ENCODE data around the gene HAPLN2.

DNA sequence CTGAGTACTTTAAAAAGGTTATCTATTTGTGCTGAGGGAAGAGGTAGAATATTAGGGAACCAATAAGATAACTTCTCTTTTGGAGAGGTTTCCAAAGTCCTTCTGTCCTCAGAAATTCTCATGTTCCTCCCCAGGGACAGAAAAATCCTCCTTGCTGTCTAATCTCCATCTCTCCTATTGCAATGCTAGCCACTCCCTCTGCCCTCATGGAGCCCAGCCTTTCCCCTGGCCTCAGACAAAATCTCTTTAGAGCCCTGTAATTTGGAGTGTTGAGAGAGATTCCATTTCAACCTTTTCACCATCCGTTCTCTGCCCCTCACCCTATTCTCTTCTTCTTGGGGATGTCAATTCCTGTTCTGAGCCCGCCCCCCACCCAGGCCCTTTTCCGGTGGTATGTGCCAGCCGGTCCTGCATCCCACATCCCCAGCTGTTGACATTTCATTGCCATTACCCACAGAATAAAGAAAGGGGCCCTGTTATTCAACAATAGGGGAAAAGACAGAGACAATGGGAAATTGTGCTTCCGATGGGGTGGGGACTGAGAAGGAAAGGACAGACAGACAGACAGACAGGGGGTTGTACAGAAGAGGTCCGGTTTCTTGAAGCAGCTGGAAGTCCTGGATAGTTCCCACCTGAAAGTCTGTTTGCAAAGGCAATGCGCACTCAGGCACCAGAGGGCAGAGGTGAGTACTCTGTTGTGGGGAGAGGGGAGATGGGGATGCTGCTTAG is at the start of gene HAPLN2:
- no peak for TF ChIP-seq EZH2 (IDR thresholded peaks at IDR 0.05; ENCODE audit: borderline replicate concordance, low read depth, low read length, severe bottlenecking)
- TF ChIP-seq, protein P1, sequence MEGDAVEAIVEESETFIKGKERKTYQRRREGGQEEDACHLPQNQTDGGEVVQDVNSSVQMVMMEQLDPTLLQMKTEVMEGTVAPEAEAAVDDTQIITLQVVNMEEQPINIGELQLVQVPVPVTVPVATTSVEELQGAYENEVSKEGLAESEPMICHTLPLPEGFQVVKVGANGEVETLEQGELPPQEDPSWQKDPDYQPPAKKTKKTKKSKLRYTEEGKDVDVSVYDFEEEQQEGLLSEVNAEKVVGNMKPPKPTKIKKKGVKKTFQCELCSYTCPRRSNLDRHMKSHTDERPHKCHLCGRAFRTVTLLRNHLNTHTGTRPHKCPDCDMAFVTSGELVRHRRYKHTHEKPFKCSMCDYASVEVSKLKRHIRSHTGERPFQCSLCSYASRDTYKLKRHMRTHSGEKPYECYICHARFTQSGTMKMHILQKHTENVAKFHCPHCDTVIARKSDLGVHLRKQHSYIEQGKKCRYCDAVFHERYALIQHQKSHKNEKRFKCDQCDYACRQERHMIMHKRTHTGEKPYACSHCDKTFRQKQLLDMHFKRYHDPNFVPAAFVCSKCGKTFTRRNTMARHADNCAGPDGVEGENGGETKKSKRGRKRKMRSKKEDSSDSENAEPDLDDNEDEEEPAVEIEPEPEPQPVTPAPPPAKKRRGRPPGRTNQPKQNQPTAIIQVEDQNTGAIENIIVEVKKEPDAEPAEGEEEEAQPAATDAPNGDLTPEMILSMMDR (IDR thresholded peaks at IDR 0.05; ENCODE audit: borderline replicate concordance, extremely low read depth, low read length, poor library complexity, severe bottlenecking), result peak; percentile 67

Data from DND-41 (cell line).